HepG2 (cell line): ENCODE measurements around the gene SLC18A2. TPM values are rescaled to one million over a fixed set of nuclear protein-coding genes. Genes with fewer than 3 reads are reported as not detected.

Experiments used
- ATAC-seq: fragments of 200-7000 bp; cut with Tn5 transposase; 3 replicates; pipeline ENCODE4 v1.9.1; 2020; ENCODE audit warnings: mild to moderate bottlenecking, moderate library complexity
- BruUV-seq: library from RNA; stranded (reverse); fragments of 400-500 nt; replicated peaks from 2 replicates; lab custom pipeline; 2021; lab: Mats Ljungman, UMichigan
- CTCF ChIA-PET: fragments of 300-600 bp; formaldehyde crosslinking; extraction: SDS; loops from one replicate; lab custom pipeline; 2021; ENCODE audit warnings: low total read pairs, inconsistent platforms, low intra/inter-chr PET ratio; lab: Yijun Ruan, JAX
- POLR2A ChIA-PET: fragments of 350-600 bp; sonication (Branson Sonifier 250); formaldehyde crosslinking; loops from one replicate; lab custom pipeline; 2020; ENCODE audit warnings: antibody characterized with exemption, inconsistent platforms; lab: Yijun Ruan, JAX
- DNase-seq: peaks from one replicate; pipeline ENCODE4 v3.0.0-alpha.2; 2015; ENCODE audit warnings: low spot score
- FAIRE-seq: peaks from 3 replicates; lab custom pipeline; 2011; peaks lifted over from hg19 to GRCh38; lab: Jason Lieb, UNC
- H2AFZ ChIP-seq: one replicate; pipeline ENCODE4 v1.6.1; 2011; ENCODE audit warnings: low read length, inconsistent platforms
- H3K27ac ChIP-seq: fragments of 300-600 bp; 3 replicates; pipeline ENCODE4 v1.8.0; 2011; ENCODE audit warnings: mixed run types, mild to moderate bottlenecking, mixed read lengths, low read length, inconsistent platforms; ENCODE audit not compliant: insufficient read depth; ENCODE audit errors: extremely low read length
- H3K27me3 ChIP-seq, 2 experiments: fragments of 200-600 bp in 1 of 2; 2 replicates in 1 of 2; 3 replicates in 1 of 2; pipeline versions ENCODE4 v1.6.0 to v1.8.0; 2011; ENCODE audit warnings: low read length in 2 of 2, mild to moderate bottlenecking in 2 of 2, moderate library complexity in 2 of 2, inconsistent platforms in 1 of 2; ENCODE audit not compliant: insufficient read depth in 2 of 2, control insufficient read depth in 1 of 2
- H3K36me3 ChIP-seq, 2 experiments: fragments of 200-600 bp in 1 of 2; replicated peaks in 1 of 2; 2 replicates in 1 of 2; 3 replicates in 1 of 2; pipeline versions ENCODE4 v1.5.1 to v1.8.0; 2011; ENCODE audit warnings: low read length in 2 of 2, inconsistent platforms in 1 of 2; ENCODE audit not compliant: insufficient read depth in 2 of 2, control insufficient read depth in 1 of 2
- H3K4me1 ChIP-seq: 2 replicates; pipeline ENCODE4 v1.5.1; 2012; ENCODE audit warnings: low read length, inconsistent platforms; ENCODE audit not compliant: insufficient read depth
- H3K4me2 ChIP-seq: 2 replicates; pipeline ENCODE4 v1.6.0; 2011; ENCODE audit warnings: low read depth, low read length, inconsistent platforms
- H3K4me3 ChIP-seq, 3 experiments: fragments of 200-600 bp in 1 of 3; sonication (generic), shearing (Covaris generic) in 1 of 3; replicated peaks in 1 of 3; 2 replicates each; pipeline ENCODE4 v1.5.1; 2011 to 2016; ENCODE audit warnings: low read length in 3 of 3, inconsistent platforms in 2 of 3, low read depth in 2 of 3, mild to moderate bottlenecking in 2 of 3, control low read depth in 1 of 3, mixed read lengths in 1 of 3; ENCODE audit not compliant: insufficient read depth in 1 of 3
- H3K79me2 ChIP-seq: one replicate; pipeline ENCODE4 v1.6.1; 2011; ENCODE audit warnings: low read length, inconsistent platforms; ENCODE audit not compliant: insufficient read depth
- H3K9ac ChIP-seq: 2 replicates; pipeline ENCODE4 v1.6.0; 2011; ENCODE audit warnings: mild to moderate bottlenecking, low read depth, low read length, inconsistent platforms; ENCODE audit not compliant: insufficient read depth
- H3K9me3 ChIP-seq: 2 replicates; pipeline ENCODE4 v1.5.1; 2012; ENCODE audit warnings: mild to moderate bottlenecking, low read length
- H4K20me1 ChIP-seq: 2 replicates; pipeline ENCODE4 v1.6.0; 2011; ENCODE audit warnings: inconsistent platforms, mild to moderate bottlenecking, low read length, moderate library complexity; ENCODE audit not compliant: insufficient read depth
- KMT2B ChIP-seq: IDR thresholded peaks from 2 replicates; pipeline ENCODE4 v1.6.1; 2016; ENCODE audit warnings: missing genetic modification reagents, missing compliant biosample characterization
- MAFF ChIP-seq: IDR thresholded peaks from 2 replicates; pipeline ENCODE4 v1.6.1; 2011; ENCODE audit warnings: low read depth, low read length, improper control_type of control experiment
- MAFK ChIP-seq, 2 experiments: IDR thresholded peaks in 1 of 2; conservative IDR thresholded peaks in 1 of 2; 2 replicates each; pipeline ENCODE4 v1.6.1; 2011; ENCODE audit warnings: improper control_type of control experiment in 2 of 2, low read length in 2 of 2
- NFYB ChIP-seq: sonication (generic); formaldehyde crosslinking; IDR thresholded peaks from 2 replicates; pipeline ENCODE4 v1.4.0; 2020; ENCODE audit warnings: missing genetic modification reagents
- ZBTB21 ChIP-seq: sonication (generic); formaldehyde crosslinking; IDR thresholded peaks from 2 replicates; pipeline ENCODE4 v1.4.0; 2020; ENCODE audit warnings: missing genetic modification reagents
- ZBTB7B ChIP-seq: sonication (generic); formaldehyde crosslinking; IDR thresholded peaks from 2 replicates; pipeline ENCODE4 v1.4.0; 2020; ENCODE audit warnings: missing genetic modification reagents
- WGBS: methylation state at CpG from one replicate; pipeline ENCODE4 v1.1.6; 2017; ENCODE audit warnings: low lambda C conversion rate; 5-methylcytosine and 5-hydroxymethylcytosine counted together
- in situ Hi-C: cut with HindIII; loops from 2 replicates; pipeline ENCODE4 v1.10.0; 2017; ENCODE audit warnings: low pct_unique_long_range_greater_than_20kb; ENCODE audit not compliant: extremely low pct_ligation_motif_present
- intact Hi-C: fragments of 100-400 bp; cut with micrococcal nuclease; formaldehyde crosslinking; loops from one replicate; pipeline ENCODE4 v1.10.0; 2022; ENCODE audit not compliant: unreplicated experiment
- polyA plus RNA-seq, 8 experiments: library from polyadenylated mRNA; depleted of rRNA in 3 of 8; stranded (reverse) in 7 of 8; unstranded in 1 of 8; fragments of >200 nt; fragmentation: Illumina TruSeq in 4 of 8; extraction: Trizol in 4 of 8; gene quantifications; 2 replicates each; pipeline versions ENCODE4 v1.2.1 to v1.2.3, GENCODE V29; 2011 to 2016; ENCODE audit warnings: low read depth in 4 of 8, missing spikeins in 1 of 8, mixed read lengths in 1 of 8; ENCODE audit not compliant: insufficient read depth in 1 of 8
- total RNA-seq, 5 experiments: library from RNA; depleted of rRNA; stranded (reverse); fragments of >200 nt; fragmentation: Illumina TruSeq; extraction: Trizol; gene quantifications; 2 replicates each; pipeline ENCODE4 v1.2.3, GENCODE V29; 2016; ENCODE audit warnings: low read depth in 1 of 5
- TF ChIP-seq, protein P1 (sequence below): sonication (generic); formaldehyde crosslinking; IDR thresholded peaks from 2 replicates; pipeline ENCODE4 v1.4.0; 2020; ENCODE audit warnings: missing genetic modification reagents
- TF ChIP-seq, protein P2 (sequence below): IDR thresholded peaks from 2 replicates; pipeline ENCODE4 v1.6.1; 2016; ENCODE audit warnings: low read depth, control low read depth
- TF ChIP-seq, protein P3 (sequence below): sonication (generic); formaldehyde crosslinking; IDR thresholded peaks from 2 replicates; pipeline ENCODE4 v1.5.0; 2020; ENCODE audit warnings: mild to moderate bottlenecking, missing genetic modification reagents, moderate library complexity
- TF ChIP-seq, protein P4 (sequence below): sonication (generic); formaldehyde crosslinking; IDR thresholded peaks from 2 replicates; pipeline ENCODE4 v1.4.0; 2020; ENCODE audit warnings: missing genetic modification reagents
- TF ChIP-seq, protein P5 (sequence below): sonication (generic); formaldehyde crosslinking; IDR thresholded peaks from 2 replicates; pipeline ENCODE4 v1.4.0; 2020; ENCODE audit warnings: missing genetic modification reagents

The SLC18A2 gene
- total and polyA plus RNA-seq, 2 of the 13 experiments (the other 11 are each of a cell fraction or from before 2014, with no cell fraction given) = not detected

DNA sequence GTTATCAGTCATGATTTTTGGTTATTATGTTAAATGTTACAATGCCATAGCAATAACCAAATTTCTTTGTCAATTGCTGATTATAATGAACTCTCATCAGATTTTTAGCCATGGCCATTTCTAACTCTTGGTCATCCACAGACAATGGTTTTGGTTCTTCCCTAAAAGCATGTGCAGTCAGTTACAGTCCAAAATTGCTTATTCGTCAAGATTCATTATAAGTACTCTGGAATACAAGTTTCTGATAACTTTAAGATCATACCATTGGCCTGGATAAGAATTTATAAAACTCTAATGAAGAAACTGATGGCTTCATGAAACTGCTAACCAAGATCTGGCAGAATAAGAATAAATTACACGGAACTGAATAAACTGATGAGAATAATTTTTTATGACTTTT lies 83.5 kb downstream of the SLC18A2 start:
- in situ Hi-C loops (no loop called here), intact Hi-C loops (no loop called here)
- Histone ChIP-seq H3K27ac (no peak overlapping the region), H3K27me3 (no peaks in the 10 kb centered on the region), H3K4me2 (no peak overlapping the region), H3K79me2 (peaks cover 36% of the 10 kb centered on the region), H3K9me3 (no peaks in the 10 kb centered on the region), H3K4me1 (no peaks in the 10 kb centered on the region), H3K4me3 (no peak overlapping the region), H2AFZ (no peak overlapping the region), H3K36me3 (peaks cover 2 to 20% of the 10 kb centered on the region in 2 experiments; a peak in 3 of 5 replicates), H4K20me1 (peaks cover 13% of the 10 kb centered on the region), H3K9ac (no peak overlapping the region)
- no TSS peak for BruUV-seq
- 96% methylated on average over 2 of the region's 2 CpGs for WGBS
- ATAC-seq (no peak), FAIRE-seq (no peak), DNase-seq (no peak)
- ChIA-PET POLR2A (no interaction called here), CTCF (no interaction called here)
- TF ChIP-seq KMT2B (CRISPR knock-in tag) (no peak), MAFK (conservative IDR thresholded peaks at IDR 0.05 in 1 of 2, IDR thresholded peaks at IDR 0.05 in 1 of 2; ENCODE audit: low read length in 2 of 2) (peak; percentile 49 to 64; a peak in 2 of 4 replicates), MAFF (peak; percentile 33; the same call in 1 of the 2 replicates)

DNA sequence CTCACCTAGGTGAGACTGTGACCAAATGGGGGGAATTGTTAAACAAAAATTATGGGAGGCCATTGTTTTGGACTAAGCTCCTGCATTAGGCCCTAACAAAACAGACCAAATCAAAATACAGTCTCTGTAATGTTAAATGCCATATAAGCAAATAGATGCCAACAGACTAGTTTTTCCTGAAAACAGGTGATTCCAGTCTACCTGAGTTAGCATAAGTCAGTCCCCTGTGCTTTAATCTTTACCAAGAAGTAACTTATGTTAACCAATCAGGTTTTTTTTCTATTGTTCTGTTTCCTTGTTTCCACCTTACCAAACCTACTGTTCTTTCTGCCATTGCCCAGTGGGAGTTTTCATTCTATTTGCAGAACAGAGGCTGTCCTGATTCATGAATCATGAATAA lies 86.3 kb downstream of the SLC18A2 start:
- intact Hi-C loops = no loop called here
- no TSS peak for BruUV-seq
- in situ Hi-C loops = no loop called here
- Histone ChIP-seq H4K20me1 (no peaks in the 10 kb centered on the region), H3K4me1 (no peaks in the 10 kb centered on the region), H3K36me3 (peaks cover 2 to 17% of the 10 kb centered on the region in 2 experiments; a peak in 3 of 5 replicates), H3K9me3 (no peaks in the 10 kb centered on the region), H3K9ac (no peak overlapping the region), H3K4me2 (no peak overlapping the region), H3K27ac (no peak overlapping the region), H3K27me3 (no peaks in the 10 kb centered on the region), H3K79me2 (peaks cover 47% of the 10 kb centered on the region), H2AFZ (no peak overlapping the region), H3K4me3 (no peak overlapping the region)
- DNase-seq (no peak), ATAC-seq (no peak), FAIRE-seq (no peak)
- POLR2A ChIA-PET = no interaction called here
- CTCF ChIA-PET = no interaction called here
- TF ChIP-seq, protein P1, sequence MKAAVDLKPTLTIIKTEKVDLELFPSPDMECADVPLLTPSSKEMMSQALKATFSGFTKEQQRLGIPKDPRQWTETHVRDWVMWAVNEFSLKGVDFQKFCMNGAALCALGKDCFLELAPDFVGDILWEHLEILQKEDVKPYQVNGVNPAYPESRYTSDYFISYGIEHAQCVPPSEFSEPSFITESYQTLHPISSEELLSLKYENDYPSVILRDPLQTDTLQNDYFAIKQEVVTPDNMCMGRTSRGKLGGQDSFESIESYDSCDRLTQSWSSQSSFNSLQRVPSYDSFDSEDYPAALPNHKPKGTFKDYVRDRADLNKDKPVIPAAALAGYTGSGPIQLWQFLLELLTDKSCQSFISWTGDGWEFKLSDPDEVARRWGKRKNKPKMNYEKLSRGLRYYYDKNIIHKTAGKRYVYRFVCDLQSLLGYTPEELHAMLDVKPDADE (CRISPR knock-in tag) = no peak
- TF ChIP-seq ZBTB7B (no peak), NFYB (CRISPR knock-in tag) (no peak), ZBTB21 (CRISPR knock-in tag) (no peak)
- TF ChIP-seq, protein P2, sequence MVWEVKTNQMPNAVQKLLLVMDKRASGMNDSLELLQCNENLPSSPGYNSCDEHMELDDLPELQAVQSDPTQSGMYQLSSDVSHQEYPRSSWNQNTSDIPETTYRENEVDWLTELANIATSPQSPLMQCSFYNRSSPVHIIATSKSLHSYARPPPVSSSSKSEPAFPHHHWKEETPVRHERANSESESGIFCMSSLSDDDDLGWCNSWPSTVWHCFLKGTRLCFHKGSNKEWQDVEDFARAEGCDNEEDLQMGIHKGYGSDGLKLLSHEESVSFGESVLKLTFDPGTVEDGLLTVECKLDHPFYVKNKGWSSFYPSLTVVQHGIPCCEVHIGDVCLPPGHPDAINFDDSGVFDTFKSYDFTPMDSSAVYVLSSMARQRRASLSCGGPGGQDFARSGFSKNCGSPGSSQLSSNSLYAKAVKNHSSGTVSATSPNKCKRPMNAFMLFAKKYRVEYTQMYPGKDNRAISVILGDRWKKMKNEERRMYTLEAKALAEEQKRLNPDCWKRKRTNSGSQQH = no peak
- TF ChIP-seq, protein P3, sequence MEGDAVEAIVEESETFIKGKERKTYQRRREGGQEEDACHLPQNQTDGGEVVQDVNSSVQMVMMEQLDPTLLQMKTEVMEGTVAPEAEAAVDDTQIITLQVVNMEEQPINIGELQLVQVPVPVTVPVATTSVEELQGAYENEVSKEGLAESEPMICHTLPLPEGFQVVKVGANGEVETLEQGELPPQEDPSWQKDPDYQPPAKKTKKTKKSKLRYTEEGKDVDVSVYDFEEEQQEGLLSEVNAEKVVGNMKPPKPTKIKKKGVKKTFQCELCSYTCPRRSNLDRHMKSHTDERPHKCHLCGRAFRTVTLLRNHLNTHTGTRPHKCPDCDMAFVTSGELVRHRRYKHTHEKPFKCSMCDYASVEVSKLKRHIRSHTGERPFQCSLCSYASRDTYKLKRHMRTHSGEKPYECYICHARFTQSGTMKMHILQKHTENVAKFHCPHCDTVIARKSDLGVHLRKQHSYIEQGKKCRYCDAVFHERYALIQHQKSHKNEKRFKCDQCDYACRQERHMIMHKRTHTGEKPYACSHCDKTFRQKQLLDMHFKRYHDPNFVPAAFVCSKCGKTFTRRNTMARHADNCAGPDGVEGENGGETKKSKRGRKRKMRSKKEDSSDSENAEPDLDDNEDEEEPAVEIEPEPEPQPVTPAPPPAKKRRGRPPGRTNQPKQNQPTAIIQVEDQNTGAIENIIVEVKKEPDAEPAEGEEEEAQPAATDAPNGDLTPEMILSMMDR (CRISPR knock-in tag) = no peak
- TF ChIP-seq, protein P4, sequence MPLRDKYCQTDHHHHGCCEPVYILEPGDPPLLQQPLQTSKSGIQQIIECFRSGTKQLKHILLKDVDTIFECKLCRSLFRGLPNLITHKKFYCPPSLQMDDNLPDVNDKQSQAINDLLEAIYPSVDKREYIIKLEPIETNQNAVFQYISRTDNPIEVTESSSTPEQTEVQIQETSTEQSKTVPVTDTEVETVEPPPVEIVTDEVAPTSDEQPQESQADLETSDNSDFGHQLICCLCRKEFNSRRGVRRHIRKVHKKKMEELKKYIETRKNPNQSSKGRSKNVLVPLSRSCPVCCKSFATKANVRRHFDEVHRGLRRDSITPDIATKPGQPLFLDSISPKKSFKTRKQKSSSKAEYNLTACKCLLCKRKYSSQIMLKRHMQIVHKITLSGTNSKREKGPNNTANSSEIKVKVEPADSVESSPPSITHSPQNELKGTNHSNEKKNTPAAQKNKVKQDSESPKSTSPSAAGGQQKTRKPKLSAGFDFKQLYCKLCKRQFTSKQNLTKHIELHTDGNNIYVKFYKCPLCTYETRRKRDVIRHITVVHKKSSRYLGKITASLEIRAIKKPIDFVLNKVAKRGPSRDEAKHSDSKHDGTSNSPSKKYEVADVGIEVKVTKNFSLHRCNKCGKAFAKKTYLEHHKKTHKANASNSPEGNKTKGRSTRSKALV = no peak
- TF ChIP-seq, protein P5, sequence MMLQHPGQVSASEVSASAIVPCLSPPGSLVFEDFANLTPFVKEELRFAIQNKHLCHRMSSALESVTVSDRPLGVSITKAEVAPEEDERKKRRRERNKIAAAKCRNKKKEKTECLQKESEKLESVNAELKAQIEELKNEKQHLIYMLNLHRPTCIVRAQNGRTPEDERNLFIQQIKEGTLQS (CRISPR knock-in tag) = no peak
